COLO829 (cell line): ENCODE results near the gene TESPA1.
"Not testable (repeated sequence)": the region's sequence is repeated elsewhere in the genome, so short reads cannot be mapped to it uniquely, and the experiment has no call there.

Experiments used
- DNase-seq: peaks from one replicate; pipeline ENCODE4 v3.0.0; 2012; ENCODE audit warnings: low spot score

The TESPA1 gene

GRCh38 chr12:54984658-54985376, at the start of gene TESPA1:
Gene TESPA1 (minus strand): TSS chr12:54984762. CDS start chr12:54974562, 10,200 bp downstream.
- DNase-seq = no peak

- no peak for DNase-seq
Measured at GRCh38 chr12:55034218-55034617, 49.7 kb upstream of the TESPA1 start.

GRCh38 chr12:55025508-55025907, 40.9 kb upstream of the TESPA1 start:
- no peak for DNase-seq

GRCh38 chr12:55024575-55024974, 40.0 kb upstream of the TESPA1 start:
- no peak for DNase-seq

GRCh38 chr12:55019784-55020183, 35.2 kb upstream of the TESPA1 start, which contains the start of gene NEUROD4:
Gene NEUROD4 (plus strand): TSS chr12:55019974. CDS start chr12:55026440, 6,466 bp downstream.
- peak; percentile 71 for DNase-seq

GRCh38 chr12:55017416-55017925, 32.9 kb upstream of the TESPA1 start:
- no peak for DNase-seq

- DNase-seq = no peak
Measured at GRCh38 chr12:55008944-55009585, 24.5 kb upstream of the TESPA1 start.

- no peak for DNase-seq
Measured at GRCh38 chr12:55002355-55002754, 17.8 kb upstream of the TESPA1 start.

GRCh38 chr12:55001198-55001868, 16.8 kb upstream of the TESPA1 start:
- no peak for DNase-seq

GRCh38 chr12:54998958-54999510, 14.5 kb upstream of the TESPA1 start:
- DNase-seq = no peak

GRCh38 chr12:54997929-54998522, 13.5 kb upstream of the TESPA1 start:
- DNase-seq = no peak

GRCh38 chr12:54996205-54996604, 11.6 kb upstream of the TESPA1 start:
- no peak for DNase-seq

GRCh38 chr12:54993181-54993835, 8.7 kb upstream of the TESPA1 start:
- DNase-seq = peak; percentile 56

- no peak for DNase-seq
Measured at GRCh38 chr12:54991991-54992375, 7.4 kb upstream of the TESPA1 start.

GRCh38 chr12:54991161-54991990, 6.8 kb upstream of the TESPA1 start:
- DNase-seq = no peak

- no peak for DNase-seq
Measured at GRCh38 chr12:54989829-54990228, 5.3 kb upstream of the TESPA1 start.

- DNase-seq = no peak
Measured at GRCh38 chr12:54988402-54989054, 4.0 kb upstream of the TESPA1 start.

- no peak for DNase-seq
Measured at GRCh38 chr12:54987611-54988231, 3.2 kb upstream of the TESPA1 start.

- DNase-seq = not testable (repeated sequence)
Measured at GRCh38 chr12:54986773-54987172, 2.2 kb upstream of the TESPA1 start.
